Renal cortical epithelial cell (primary cell): ENCODE data around the gene ATG10. TPM values are rescaled to one million over a fixed set of nuclear protein-coding genes. Genes with fewer than 3 reads are reported as not detected.

ENCODE experiments used
- DNase-seq: peaks from one replicate; pipeline ENCODE4 v3.0.0-alpha.2; 2011; ENCODE audit warnings: low read depth
- total RNA-seq: library from RNA; depleted of rRNA; stranded (reverse); fragments of >200 nt; gene quantifications from 2 replicates; pipeline ENCODE4 v1.2.3, GENCODE V29; 2014

Gene ATG10
- total RNA-seq, 1 donor from 2014 or later = 18.6 TPM

GRCh38 chr5:82164176-82164976 lies 192.6 kb downstream of the ATG10 start:
- peak; percentile 92 for DNase-seq

GRCh38 chr5:82164977-82165713 lies 193.3 kb downstream of the ATG10 start:
- peak; percentile 50 for DNase-seq

- peak; percentile 96 for DNase-seq
Measured at GRCh38 chr5:82165740-82166530, 194.1 kb downstream of the ATG10 start.

GRCh38 chr5:82167372-82167935 lies 195.6 kb downstream of the ATG10 start:
- no peak for DNase-seq

- DNase-seq = no peak
Measured at GRCh38 chr5:82168294-82168693, 196.5 kb downstream of the ATG10 start.

GRCh38 chr5:82169892-82170291 lies 198.1 kb downstream of the ATG10 start:
- DNase-seq = no peak

- DNase-seq = peak; percentile 93
Measured at GRCh38 chr5:82174128-82174918, 202.5 kb downstream of the ATG10 start.

- DNase-seq = no peak
Measured at GRCh38 chr5:82174919-82175219, 203.0 kb downstream of the ATG10 start.

- DNase-seq = no peak
Measured at GRCh38 chr5:82176115-82176814, 204.4 kb downstream of the ATG10 start.

GRCh38 chr5:82178378-82178777 lies 206.6 kb downstream of the ATG10 start:
- DNase-seq = no peak

- DNase-seq = no peak
Measured at GRCh38 chr5:82182662-82183061, 210.8 kb downstream of the ATG10 start.

GRCh38 chr5:82183828-82184227 lies 212.0 kb downstream of the ATG10 start:
- peak; percentile 88 for DNase-seq

GRCh38 chr5:82185851-82186250 lies 214.0 kb downstream of the ATG10 start:
- no peak for DNase-seq

GRCh38 chr5:82197550-82197949 lies 225.7 kb downstream of the ATG10 start:
- no peak for DNase-seq

- no peak for DNase-seq
Measured at GRCh38 chr5:82204567-82204966, 232.7 kb downstream of the ATG10 start.

GRCh38 chr5:82205005-82205404 lies 233.2 kb downstream of the ATG10 start:
- no peak for DNase-seq

- DNase-seq = no peak
Measured at GRCh38 chr5:82208371-82208770, 236.5 kb downstream of the ATG10 start.

- no peak for DNase-seq
Measured at GRCh38 chr5:82211855-82212572, 240.2 kb downstream of the ATG10 start.

GRCh38 chr5:82217917-82218316 lies 246.1 kb downstream of the ATG10 start:
- DNase-seq = no peak
